ENCODE measurements around the gene CSNK2A2. TPM values are rescaled to one million over a fixed set of nuclear protein-coding genes. Genes with fewer than 3 reads are reported as not detected.

The CSNK2A2 gene
- total RNA-seq = 10 to 100 TPM; 27.8 to 65.0 TPM

DNA sequence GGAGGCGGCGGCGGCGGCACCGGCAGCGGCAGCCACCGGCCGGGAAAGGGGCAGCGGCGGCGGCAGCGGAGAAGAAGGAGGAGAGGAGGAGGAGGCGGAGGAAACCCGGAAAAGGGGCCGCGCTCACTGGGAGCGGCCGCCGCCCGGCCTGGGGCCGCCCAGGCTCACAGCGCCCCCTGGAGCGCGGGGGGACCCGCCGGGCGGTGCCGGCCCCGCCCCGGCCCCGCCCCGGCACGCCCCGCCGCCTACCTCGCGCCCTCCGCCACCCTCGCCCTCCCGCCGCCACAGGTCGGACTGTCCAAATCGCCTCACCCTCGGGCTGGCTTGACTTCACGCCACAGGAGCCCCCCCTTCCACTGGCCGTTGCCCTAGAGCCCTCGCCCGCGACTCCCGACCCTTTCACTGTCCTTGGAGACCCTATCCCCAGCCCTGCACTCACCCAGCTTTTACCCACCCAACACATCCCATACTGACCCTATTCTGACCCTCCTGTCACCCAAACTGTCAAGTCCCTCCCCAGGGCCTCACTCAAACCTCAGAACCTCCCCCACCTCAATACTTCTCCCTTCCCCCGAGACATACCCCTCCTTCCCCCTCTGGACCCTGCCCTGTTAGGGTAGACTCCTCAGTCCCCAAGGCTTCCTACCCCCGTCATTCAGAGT lies at the start of gene CSNK2A2:
TSS of gene CSNK2A2 (minus strand) at position 85 of the 662 bp plus-strand sequence. CDS start 370 bp downstream, outside the sequence.
- DNase-seq (ENCODE audit: low spot score) = peak; percentile 51
- WGBS = 3% methylated on average over 51 of the region's 52 CpGs
- no peaks in the 10 kb centered on the region for H3K27me3 ChIP-seq (replicated peaks; ENCODE audit: insufficient read depth)
- no peaks in the 10 kb centered on the region for H3K36me3 ChIP-seq
- TF ChIP-seq, protein P1, sequence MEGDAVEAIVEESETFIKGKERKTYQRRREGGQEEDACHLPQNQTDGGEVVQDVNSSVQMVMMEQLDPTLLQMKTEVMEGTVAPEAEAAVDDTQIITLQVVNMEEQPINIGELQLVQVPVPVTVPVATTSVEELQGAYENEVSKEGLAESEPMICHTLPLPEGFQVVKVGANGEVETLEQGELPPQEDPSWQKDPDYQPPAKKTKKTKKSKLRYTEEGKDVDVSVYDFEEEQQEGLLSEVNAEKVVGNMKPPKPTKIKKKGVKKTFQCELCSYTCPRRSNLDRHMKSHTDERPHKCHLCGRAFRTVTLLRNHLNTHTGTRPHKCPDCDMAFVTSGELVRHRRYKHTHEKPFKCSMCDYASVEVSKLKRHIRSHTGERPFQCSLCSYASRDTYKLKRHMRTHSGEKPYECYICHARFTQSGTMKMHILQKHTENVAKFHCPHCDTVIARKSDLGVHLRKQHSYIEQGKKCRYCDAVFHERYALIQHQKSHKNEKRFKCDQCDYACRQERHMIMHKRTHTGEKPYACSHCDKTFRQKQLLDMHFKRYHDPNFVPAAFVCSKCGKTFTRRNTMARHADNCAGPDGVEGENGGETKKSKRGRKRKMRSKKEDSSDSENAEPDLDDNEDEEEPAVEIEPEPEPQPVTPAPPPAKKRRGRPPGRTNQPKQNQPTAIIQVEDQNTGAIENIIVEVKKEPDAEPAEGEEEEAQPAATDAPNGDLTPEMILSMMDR (IDR thresholded peaks at IDR 0.05) = peak in 3 of 4 experiments; percentile 30 to 47 (median 36)
- no peak for TF ChIP-seq POLR2A (IDR thresholded peaks at IDR 0.05)
- no peak for TF ChIP-seq POLR2AphosphoS5 (IDR thresholded peaks at IDR 0.05)
- peak within 1 kb of the TSS in 1 of 2 donors; percentile 32 for H3K27ac ChIP-seq
- no peaks in the 10 kb centered on the region for H3K9me3 ChIP-seq
- H3K4me3 ChIP-seq = peak within 1 kb of the TSS; percentile 55 to 63
- intact Hi-C loops (cut with DNase I) = loop anchor here (5.0 kb wide), 1 partner anchor 176 kb away; no protein-coding TSS in a partner anchor
- H3K4me1 ChIP-seq (replicated peaks) = peaks cover 8% of the 10 kb centered on the region

DNA sequence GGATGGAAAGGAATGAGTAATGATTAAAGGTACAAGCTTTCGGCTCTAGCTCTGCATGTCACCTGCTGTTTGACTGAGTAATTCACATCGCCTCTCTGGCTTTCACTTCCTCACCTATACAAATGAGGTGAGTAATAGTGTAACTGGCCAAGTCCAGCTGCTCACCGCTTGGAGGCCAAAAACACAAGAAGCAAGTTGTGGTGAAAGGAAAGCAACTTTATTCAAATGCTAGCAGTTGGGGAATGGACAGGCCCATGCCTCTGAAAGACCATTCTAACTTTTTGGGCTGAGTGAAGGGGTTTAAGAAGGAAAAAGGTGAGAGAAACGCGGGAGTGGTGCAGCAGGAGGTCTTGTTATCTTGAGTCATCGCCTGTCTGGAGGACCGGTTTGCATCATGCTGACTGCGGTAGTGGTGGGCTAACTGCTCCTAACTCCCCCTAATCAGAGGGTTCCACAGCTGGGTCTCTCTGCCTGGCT lies 45.7 kb upstream of the CSNK2A2 start:
- DNase-seq (ENCODE audit: low spot score) = no peak
- intact Hi-C loops (cut with DNase I) = no loop called here
- 49% methylated on average over 8 of the region's 8 CpGs for WGBS
- Histone ChIP-seq H3K36me3 (no peaks in the 10 kb centered on the region), H3K27me3 (replicated peaks; ENCODE audit: insufficient read depth) (no peaks in the 10 kb centered on the region), H3K27ac (no peak overlapping the region), H3K4me1 (replicated peaks) (no peaks in the 10 kb centered on the region), H3K9me3 (no peaks in the 10 kb centered on the region), H3K4me3 (no peak overlapping the region)
- no peak for TF ChIP-seq POLR2AphosphoS5 (IDR thresholded peaks at IDR 0.05)
- TF ChIP-seq, protein P1 (IDR thresholded peaks at IDR 0.05) = no peak
- TF ChIP-seq POLR2A (IDR thresholded peaks at IDR 0.05) = no peak

DNA sequence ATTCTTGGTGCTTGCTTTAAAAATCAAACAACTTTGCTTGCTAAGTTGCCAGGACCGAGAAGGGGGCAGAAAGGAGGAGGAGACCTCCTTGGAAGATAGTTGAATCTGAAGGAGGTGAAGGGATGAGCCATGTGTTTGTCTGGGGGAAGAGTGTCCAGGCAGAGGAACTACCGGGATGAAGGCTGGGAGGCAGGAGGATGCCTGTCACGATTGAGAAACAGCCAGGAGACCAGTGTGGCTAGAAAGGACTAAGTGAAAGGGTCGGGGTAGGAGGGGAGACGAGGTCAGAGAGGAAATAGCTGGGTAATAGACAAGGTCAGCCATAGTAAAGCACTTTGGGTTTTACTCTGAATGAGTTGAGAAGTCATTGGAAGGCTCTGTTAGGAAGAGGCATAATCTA lies 38.9 kb upstream of the CSNK2A2 start:
- Histone ChIP-seq H3K27me3 (replicated peaks; ENCODE audit: insufficient read depth) (no peaks in the 10 kb centered on the region), H3K36me3 (no peaks in the 10 kb centered on the region), H3K4me3 (no peak overlapping the region), H3K4me1 (replicated peaks) (no peaks in the 10 kb centered on the region), H3K27ac (no peak overlapping the region), H3K9me3 (no peaks in the 10 kb centered on the region)
- intact Hi-C loops (cut with DNase I) = no loop called here
- WGBS = 15% methylated on average over 5 of the region's 5 CpGs
- DNase-seq (ENCODE audit: low spot score) = no peak
- TF ChIP-seq POLR2AphosphoS5 (IDR thresholded peaks at IDR 0.05) (no peak), POLR2A (IDR thresholded peaks at IDR 0.05) (no peak)
- TF ChIP-seq, protein P1 (IDR thresholded peaks at IDR 0.05) = no peak

DNA sequence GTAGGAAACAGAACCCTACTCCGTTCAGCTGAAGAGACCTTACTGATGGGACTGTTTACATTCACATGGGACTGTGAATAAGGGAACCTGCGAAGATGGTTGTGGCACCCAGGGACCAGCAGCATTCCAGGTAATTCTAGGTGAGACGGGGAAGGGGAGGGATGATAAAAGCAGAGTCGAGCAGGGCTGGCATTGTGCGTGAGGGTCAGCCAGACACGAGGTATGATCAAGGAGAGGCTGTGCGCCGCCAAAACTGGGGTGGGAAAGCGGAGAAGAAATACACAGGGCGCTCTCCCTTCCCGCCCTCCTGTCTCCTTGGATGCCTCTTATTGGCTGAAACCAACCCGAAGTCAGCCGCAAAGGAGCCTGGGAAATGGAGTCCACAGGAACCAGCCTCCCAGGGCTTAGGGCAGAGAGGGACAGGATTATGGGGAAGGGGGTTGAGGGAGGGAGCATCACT lies 38.4 kb upstream of the CSNK2A2 start:
- no peaks in the 10 kb centered on the region for H3K36me3 ChIP-seq

More for the DNA sequence above, 38.4 kb upstream of the CSNK2A2 start:
- H3K27me3 ChIP-seq (replicated peaks; ENCODE audit: insufficient read depth) = no peaks in the 10 kb centered on the region
- DNase-seq (ENCODE audit: low spot score) = peak; percentile 59
- peak; percentile 55 for TF ChIP-seq POLR2AphosphoS5 (IDR thresholded peaks at IDR 0.05)
- TF ChIP-seq POLR2A (IDR thresholded peaks at IDR 0.05) = no peak
- TF ChIP-seq, protein P1 (IDR thresholded peaks at IDR 0.05) = no peak
- peak overlapping the region; percentile 11 to 26 for H3K4me3 ChIP-seq
- intact Hi-C loops (cut with DNase I) = no loop called here
- H3K9me3 ChIP-seq = no peaks in the 10 kb centered on the region
- WGBS = 0% methylated on average over 13 of the region's 13 CpGs
- no peaks in the 10 kb centered on the region for H3K4me1 ChIP-seq (replicated peaks)
- no peak overlapping the region for H3K27ac ChIP-seq

Measured in prostate gland (tissue), 2 donors.